GM12865 (cell line): ENCODE data around the gene SNX10.

Experiments used
- DNase-seq: peaks from one replicate; pipeline ENCODE4 v3.0.0; 2010; ENCODE audit warnings: low read depth
- H3K4me3 ChIP-seq: 2 replicates; pipeline ENCODE4 v1.5.1; 2011; ENCODE audit warnings: mild to moderate bottlenecking, low read depth, low read length, control low read depth
- TF ChIP-seq, protein P1 (sequence below): IDR thresholded peaks from 2 replicates; pipeline ENCODE4 v1.5.1; 2011; ENCODE audit warnings: low read length, control low read depth, low read depth, inconsistent platforms; ENCODE audit not compliant: insufficient read depth; ENCODE audit errors: missing control alignments

SNX10 gene

GRCh38 chr7:26406433-26406832 lies 114.8 kb downstream of the SNX10 start:
- DNase-seq = no peak
- TF ChIP-seq, protein P1, sequence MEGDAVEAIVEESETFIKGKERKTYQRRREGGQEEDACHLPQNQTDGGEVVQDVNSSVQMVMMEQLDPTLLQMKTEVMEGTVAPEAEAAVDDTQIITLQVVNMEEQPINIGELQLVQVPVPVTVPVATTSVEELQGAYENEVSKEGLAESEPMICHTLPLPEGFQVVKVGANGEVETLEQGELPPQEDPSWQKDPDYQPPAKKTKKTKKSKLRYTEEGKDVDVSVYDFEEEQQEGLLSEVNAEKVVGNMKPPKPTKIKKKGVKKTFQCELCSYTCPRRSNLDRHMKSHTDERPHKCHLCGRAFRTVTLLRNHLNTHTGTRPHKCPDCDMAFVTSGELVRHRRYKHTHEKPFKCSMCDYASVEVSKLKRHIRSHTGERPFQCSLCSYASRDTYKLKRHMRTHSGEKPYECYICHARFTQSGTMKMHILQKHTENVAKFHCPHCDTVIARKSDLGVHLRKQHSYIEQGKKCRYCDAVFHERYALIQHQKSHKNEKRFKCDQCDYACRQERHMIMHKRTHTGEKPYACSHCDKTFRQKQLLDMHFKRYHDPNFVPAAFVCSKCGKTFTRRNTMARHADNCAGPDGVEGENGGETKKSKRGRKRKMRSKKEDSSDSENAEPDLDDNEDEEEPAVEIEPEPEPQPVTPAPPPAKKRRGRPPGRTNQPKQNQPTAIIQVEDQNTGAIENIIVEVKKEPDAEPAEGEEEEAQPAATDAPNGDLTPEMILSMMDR = no peak
- H3K4me3 ChIP-seq = no peak overlapping the region

GRCh38 chr7:26409661-26410547 lies 118.2 kb downstream of the SNX10 start:
- no peak for DNase-seq
- TF ChIP-seq, protein P1 = no peak
- no peak overlapping the region for H3K4me3 ChIP-seq

- DNase-seq = no peak
- H3K4me3 ChIP-seq = no peak overlapping the region
- TF ChIP-seq, protein P1 = no peak
These were observed 121.5 kb downstream of the SNX10 start for GRCh38 chr7:26413007-26413691.

- H3K4me3 ChIP-seq = no peak overlapping the region
- DNase-seq = no peak
- TF ChIP-seq, protein P1 = no peak
These were observed 124.3 kb downstream of the SNX10 start for GRCh38 chr7:26416004-26416403.

GRCh38 chr7:26417911-26418413 lies 126.3 kb downstream of the SNX10 start:
- no peak for DNase-seq
- TF ChIP-seq, protein P1 = no peak
- no peak overlapping the region for H3K4me3 ChIP-seq

GRCh38 chr7:26419198-26419597 lies 127.5 kb downstream of the SNX10 start:
- TF ChIP-seq, protein P1 = no peak
- DNase-seq = no peak
- no peak overlapping the region for H3K4me3 ChIP-seq
